ENCODE data around the gene CLEC7A. TPM values are rescaled to one million over a fixed set of nuclear protein-coding genes. Genes with fewer than 3 reads are reported as not detected.
A peak's percentile ranks its signal among the peaks of the same experiment; 100 is the strongest.

The CLEC7A gene
- total RNA-seq, 4 donors from 2014 or later = 1.1 to 40.7 (median 3.6) TPM

DNA sequence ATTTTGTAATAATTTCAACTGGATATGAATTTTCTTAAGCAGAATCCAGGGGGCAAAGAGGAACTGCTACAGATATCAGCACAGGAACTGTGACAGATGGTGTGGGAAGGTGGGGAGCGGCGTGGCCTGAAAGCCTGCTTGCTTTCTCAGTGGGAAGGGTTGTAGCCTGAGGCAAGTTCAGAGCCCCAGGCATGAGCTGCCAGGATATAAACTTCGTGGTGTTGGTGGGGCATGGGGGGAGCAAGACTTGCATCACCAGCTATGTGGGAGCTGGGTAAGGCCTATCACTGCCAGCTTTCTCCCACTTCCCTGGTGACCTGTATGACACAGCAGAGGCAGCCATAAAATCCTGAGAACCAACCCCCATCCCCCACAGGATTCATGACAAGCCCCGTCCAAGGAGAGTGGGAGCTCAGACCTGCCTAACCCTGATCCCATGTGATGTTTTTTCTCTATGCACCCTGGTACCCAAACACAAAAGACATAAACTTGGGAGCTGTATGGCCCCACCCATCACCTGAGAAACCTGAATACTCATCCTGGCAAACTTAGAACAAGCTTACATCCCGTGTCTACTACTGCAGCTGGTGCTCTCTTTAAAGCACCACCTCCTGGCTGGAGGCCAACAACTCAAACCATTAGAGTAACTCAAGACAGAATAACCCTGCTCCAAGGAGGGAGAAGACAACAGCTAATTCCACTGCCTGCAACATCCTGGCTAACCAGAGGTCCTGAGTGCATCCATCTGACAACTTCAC is 47.7 kb downstream of the CLEC7A start:
- Histone ChIP-seq H3K36me3 (no peaks in the 10 kb centered on the region), H3K9me3 (no peaks in the 10 kb centered on the region), H3K4me1 (no peaks in the 10 kb centered on the region), H3K27ac (no peak overlapping the region), H3K4me3 (no peak overlapping the region), H3K27me3 (no peaks in the 10 kb centered on the region)
- TF ChIP-seq POLR2A (IDR thresholded peaks at IDR 0.05) = no peak
- TF ChIP-seq, protein P1, sequence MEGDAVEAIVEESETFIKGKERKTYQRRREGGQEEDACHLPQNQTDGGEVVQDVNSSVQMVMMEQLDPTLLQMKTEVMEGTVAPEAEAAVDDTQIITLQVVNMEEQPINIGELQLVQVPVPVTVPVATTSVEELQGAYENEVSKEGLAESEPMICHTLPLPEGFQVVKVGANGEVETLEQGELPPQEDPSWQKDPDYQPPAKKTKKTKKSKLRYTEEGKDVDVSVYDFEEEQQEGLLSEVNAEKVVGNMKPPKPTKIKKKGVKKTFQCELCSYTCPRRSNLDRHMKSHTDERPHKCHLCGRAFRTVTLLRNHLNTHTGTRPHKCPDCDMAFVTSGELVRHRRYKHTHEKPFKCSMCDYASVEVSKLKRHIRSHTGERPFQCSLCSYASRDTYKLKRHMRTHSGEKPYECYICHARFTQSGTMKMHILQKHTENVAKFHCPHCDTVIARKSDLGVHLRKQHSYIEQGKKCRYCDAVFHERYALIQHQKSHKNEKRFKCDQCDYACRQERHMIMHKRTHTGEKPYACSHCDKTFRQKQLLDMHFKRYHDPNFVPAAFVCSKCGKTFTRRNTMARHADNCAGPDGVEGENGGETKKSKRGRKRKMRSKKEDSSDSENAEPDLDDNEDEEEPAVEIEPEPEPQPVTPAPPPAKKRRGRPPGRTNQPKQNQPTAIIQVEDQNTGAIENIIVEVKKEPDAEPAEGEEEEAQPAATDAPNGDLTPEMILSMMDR (IDR thresholded peaks at IDR 0.05 in 4 of 5, conservative IDR thresholded peaks at IDR 0.05 in 1 of 5) = no peak
- ATAC-seq (no peak), DNase-seq (no peak)
- in situ Hi-C loops (cut with MboI; ENCODE audit: low sequenced_read_pairs in 4 of 4) (no loop called here), intact Hi-C loops (cut with DNase I; ENCODE audit: low total_unique reads) (no loop called here)

DNA sequence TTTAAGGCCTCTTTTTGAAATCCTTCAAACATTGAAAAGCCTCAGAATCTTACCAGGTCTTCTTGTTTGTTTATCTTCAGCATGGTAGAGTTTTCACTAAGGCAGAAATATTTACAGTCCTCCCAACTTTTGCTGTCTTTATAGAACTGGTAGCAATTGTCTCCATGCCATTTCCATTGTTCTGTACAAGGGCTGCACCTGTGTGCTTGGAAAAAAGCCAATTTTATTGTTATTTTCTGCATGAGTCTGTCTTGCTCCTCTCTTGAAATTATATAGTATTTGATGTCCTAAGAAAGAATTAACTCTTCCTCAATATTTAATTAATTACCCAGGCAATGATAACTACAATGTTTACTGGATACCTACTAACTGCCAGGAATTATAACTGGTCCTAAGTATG is 54.5 kb downstream of the CLEC7A start:
- ATAC-seq = no peak

DNA sequence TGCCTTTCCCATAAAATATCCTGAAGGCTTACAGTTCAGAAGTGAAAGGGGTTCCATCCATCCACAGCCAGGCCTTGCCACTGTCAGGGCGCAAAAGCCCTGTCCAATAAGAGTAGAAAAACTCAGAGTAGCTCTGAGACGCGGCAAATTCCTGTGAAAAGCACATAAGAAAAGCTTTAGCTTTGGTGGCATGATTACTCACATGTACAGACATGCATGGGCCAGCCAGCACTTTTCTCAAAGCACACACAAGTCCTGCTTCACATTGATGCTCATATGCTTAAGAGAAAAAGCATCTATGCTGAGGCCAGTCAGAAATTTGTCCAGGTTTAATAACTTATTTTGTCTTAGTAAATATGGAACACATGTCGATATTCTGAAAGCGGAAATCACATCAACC is 56.7 kb downstream of the CLEC7A start:
- in situ Hi-C loops (cut with MboI; ENCODE audit: low sequenced_read_pairs in 4 of 4) (no loop called here), intact Hi-C loops (cut with DNase I; ENCODE audit: low total_unique reads) (no loop called here)
- Histone ChIP-seq H3K4me1 (no peaks in the 10 kb centered on the region), H3K9me3 (no peaks in the 10 kb centered on the region), H3K4me3 (no peak overlapping the region), H3K27me3 (no peaks in the 10 kb centered on the region), H3K27ac (no peak overlapping the region), H3K36me3 (no peaks in the 10 kb centered on the region)
- DNase-seq = no peak
- no peak for TF ChIP-seq POLR2A (IDR thresholded peaks at IDR 0.05)
- TF ChIP-seq, protein P1 (IDR thresholded peaks at IDR 0.05 in 4 of 5, conservative IDR thresholded peaks at IDR 0.05 in 1 of 5) = no peak
- ATAC-seq = no peak

More for the DNA sequence above, 54.5 kb downstream of the CLEC7A start:
- Histone ChIP-seq H3K27me3 (no peaks in the 10 kb centered on the region), H3K27ac (peak overlapping the region in 1 of 4 donors; percentile 8), H3K36me3 (no peaks in the 10 kb centered on the region), H3K4me3 (no peak overlapping the region), H3K4me1 (no peaks in the 10 kb centered on the region), H3K9me3 (no peaks in the 10 kb centered on the region)
- intact Hi-C loops (cut with DNase I; ENCODE audit: low total_unique reads) (no loop called here), in situ Hi-C loops (cut with MboI; ENCODE audit: low sequenced_read_pairs in 4 of 4) (no loop called here)
- TF ChIP-seq, protein P1 (IDR thresholded peaks at IDR 0.05 in 4 of 5, conservative IDR thresholded peaks at IDR 0.05 in 1 of 5) = no peak
- no peak for TF ChIP-seq POLR2A (IDR thresholded peaks at IDR 0.05)
- DNase-seq = no peak

DNA sequence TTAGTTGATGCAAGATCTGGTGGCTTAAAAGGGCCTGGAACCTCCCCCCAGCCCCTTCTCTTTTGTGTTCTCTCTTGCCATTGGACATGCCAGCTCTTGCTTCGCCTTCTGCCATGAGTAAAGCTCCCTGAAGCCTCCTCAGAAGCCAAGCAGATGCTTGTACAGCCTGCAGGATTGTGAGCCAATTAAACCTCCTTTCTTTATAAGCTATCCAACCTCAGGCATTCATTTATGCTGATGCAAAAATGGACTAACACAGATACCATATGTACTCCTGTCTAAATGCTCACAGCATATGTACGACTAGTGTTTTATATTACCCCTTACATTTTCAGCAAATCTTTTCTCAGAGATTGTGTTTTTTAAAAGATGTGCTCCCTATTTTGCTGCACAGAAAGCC is 57.9 kb downstream of the CLEC7A start:
- intact Hi-C loops (cut with DNase I; ENCODE audit: low total_unique reads) (no loop called here), in situ Hi-C loops (cut with MboI; ENCODE audit: low sequenced_read_pairs in 4 of 4) (no loop called here)
- Histone ChIP-seq H3K36me3 (no peaks in the 10 kb centered on the region), H3K9me3 (no peaks in the 10 kb centered on the region), H3K4me3 (no peak overlapping the region), H3K27ac (no peak overlapping the region), H3K27me3 (no peaks in the 10 kb centered on the region), H3K4me1 (no peaks in the 10 kb centered on the region)
- TF ChIP-seq POLR2A (IDR thresholded peaks at IDR 0.05) = no peak
- TF ChIP-seq, protein P1 (IDR thresholded peaks at IDR 0.05 in 4 of 5, conservative IDR thresholded peaks at IDR 0.05 in 1 of 5) = no peak
- no peak for ATAC-seq
- no peak for DNase-seq
